Body of pancreas (tissue), 4 donors: ENCODE results near the gene FAM193B. TPM values are rescaled to one million over a fixed set of nuclear protein-coding genes. Genes with fewer than 3 reads are reported as not detected.
A peak's percentile ranks its signal among the peaks of the same experiment; 100 is the strongest.

Source experiments
- ATAC-seq: fragments of 150-250 bp; one replicate; pipeline ENCODE4 v1.9.1; 2016
- DNase-seq, 4 donors: peaks; one replicate each; pipeline ENCODE4 v3.0.0-alpha.2; 2019
- H3K27ac ChIP-seq, 4 donors: fragments of 200-600 bp; sonication (generic); 1 replicate in 3 of 4; 2 replicates in 1 of 4; pipeline versions ENCODE4 v1.5.1 to v1.6.1; 2016 to 2019; ENCODE audit warnings: mild to moderate bottlenecking in 1 of 4, mixed read lengths in 1 of 4, moderate library complexity in 1 of 4
- H3K27me3 ChIP-seq, 2 donors: fragments of 200-600 bp; sonication (generic); one replicate each; pipeline ENCODE4 v1.6.0; 2016; ENCODE audit warnings: mild to moderate bottlenecking in 1 of 2
- H3K36me3 ChIP-seq, 2 donors: fragments of 200-600 bp; sonication (generic); replicated peaks in 1 of 2; 2 replicates each; pipeline ENCODE4 v1.5.1; 2016; ENCODE audit warnings: low read depth in 2 of 2; ENCODE audit not compliant: insufficient read depth in 1 of 2
- H3K4me1 ChIP-seq: fragments of 200-600 bp; sonication (generic); one replicate; pipeline ENCODE4 v1.6.0; 2016
- H3K4me3 ChIP-seq, 2 donors: fragments of 200-600 bp; sonication (generic); 1 replicate in 1 of 2; 2 replicates in 1 of 2; pipeline ENCODE4 v1.5.1; 2016 to 2019
- H3K9me3 ChIP-seq, 3 donors: fragments of 200-600 bp; sonication (generic); 1 replicate in 2 of 3; 2 replicates in 1 of 3; pipeline ENCODE4 v1.5.1; 2016
- CTCF ChIP-seq, 7 experiments: fragments of 450-650 bp in 4 of 7; fragments of 200-600 bp in 3 of 7; sonication (generic) in 3 of 7; IDR thresholded peaks; one replicate each; pipeline ENCODE4 v1.5.1; 2016 to 2019; ENCODE audit warnings: antibody characterized with exemption in 7 of 7
- POLR2A ChIP-seq, 3 donors: fragments of 450-650 bp; IDR thresholded peaks; one replicate each; pipeline ENCODE4 v1.6.1; 2016; ENCODE audit warnings: antibody characterized with exemption in 3 of 3, mild to moderate bottlenecking in 2 of 3
- WGBS, 2 donors: methylation state at CpG; one replicate each; pipeline ENCODE4 v1.1.5; 2017; 5-methylcytosine and 5-hydroxymethylcytosine counted together
- intact Hi-C: fragments of 100-400 bp; cut with DNase I; formaldehyde crosslinking; loops from one replicate; pipeline ENCODE4 v1.15.1; 2023
- total RNA-seq, 2 donors: library from RNA; depleted of rRNA; stranded (reverse); fragments of >200 nt; gene quantifications; one replicate each; pipeline ENCODE4 v1.1.0, GENCODE V29; 2016

FAM193B gene
- total RNA-seq, 2 donors from 2014 or later, result 79.9 to 133 TPM

DNA sequence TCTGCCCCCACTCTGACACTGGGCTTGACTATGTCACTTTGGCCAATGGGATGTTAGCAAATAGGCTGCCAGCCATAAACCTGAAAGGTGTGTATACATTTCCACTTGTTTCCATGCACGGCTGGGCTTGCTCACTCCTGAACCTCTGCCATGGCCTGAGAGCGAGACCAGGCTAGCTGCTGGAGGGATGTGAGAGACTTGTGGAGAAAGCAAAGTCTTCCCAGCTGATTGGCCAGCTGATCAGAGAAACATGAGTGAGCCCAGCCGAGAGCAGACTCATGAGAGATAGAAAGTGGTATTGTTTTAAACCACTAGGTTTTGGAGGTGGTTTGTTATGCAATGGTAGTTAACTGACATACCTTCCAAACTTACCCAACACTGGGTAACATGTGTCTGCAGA lies 13.9 kb downstream of the FAM193B start:
- WGBS, 2 donors, result 49 to 67% methylated on average over 3 of the region's 3 CpGs
- Histone ChIP-seq H3K36me3 (peaks cover 0 to 6% of the 10 kb centered on the region in 2 donors), H3K27me3 (no peaks in the 10 kb centered on the region), H3K4me1 (peaks cover 46% of the 10 kb centered on the region), H3K9me3 (no peaks in the 10 kb centered on the region), H3K4me3 (no peak overlapping the region), H3K27ac (no peak overlapping the region)
- TF ChIP-seq CTCF (IDR thresholded peaks at IDR 0.05), result no peak
- TF ChIP-seq POLR2A (IDR thresholded peaks at IDR 0.05), result no peak
- ATAC-seq (no peak), DNase-seq (no peak)
- intact Hi-C loops, result no loop called here

DNA sequence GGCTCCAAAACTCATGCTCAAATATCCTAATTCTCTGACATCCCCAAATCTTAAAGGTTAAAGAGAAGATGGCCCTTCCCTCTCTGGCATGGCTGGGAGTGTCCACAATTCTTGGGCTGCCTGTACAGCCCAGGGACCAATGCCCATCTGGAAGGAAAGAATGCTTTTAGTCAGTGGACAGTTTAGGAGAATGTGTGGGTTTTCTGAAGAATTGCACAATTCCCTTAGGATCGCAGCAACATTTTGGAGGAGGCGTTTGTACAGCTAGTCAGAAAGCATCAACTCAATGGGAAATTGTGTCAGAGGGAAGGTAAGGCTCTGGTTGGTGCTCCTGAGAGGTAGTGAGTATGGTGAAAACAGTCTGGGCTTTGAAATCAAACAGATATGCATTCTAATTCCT lies 15.0 kb downstream of the FAM193B start:
- peaks cover 0 to 6% of the 10 kb centered on the region in 2 donors for H3K36me3 ChIP-seq
- H3K9me3 ChIP-seq, result no peaks in the 10 kb centered on the region
- no peak for TF ChIP-seq CTCF (IDR thresholded peaks at IDR 0.05)
- no peak for TF ChIP-seq POLR2A (IDR thresholded peaks at IDR 0.05)
- intact Hi-C loops, result no loop called here
- 78 to 93% methylated on average over 2 of the region's 2 CpGs for WGBS, 2 donors
- peak overlapping the region in 2 of 4 donors; percentile 6 to 76 for H3K27ac ChIP-seq
- H3K4me1 ChIP-seq, result peaks cover 39% of the 10 kb centered on the region
- DNase-seq (no peak), ATAC-seq (peak; percentile 20)
- H3K27me3 ChIP-seq, result no peaks in the 10 kb centered on the region
- H3K4me3 ChIP-seq, result no peak overlapping the region

DNA sequence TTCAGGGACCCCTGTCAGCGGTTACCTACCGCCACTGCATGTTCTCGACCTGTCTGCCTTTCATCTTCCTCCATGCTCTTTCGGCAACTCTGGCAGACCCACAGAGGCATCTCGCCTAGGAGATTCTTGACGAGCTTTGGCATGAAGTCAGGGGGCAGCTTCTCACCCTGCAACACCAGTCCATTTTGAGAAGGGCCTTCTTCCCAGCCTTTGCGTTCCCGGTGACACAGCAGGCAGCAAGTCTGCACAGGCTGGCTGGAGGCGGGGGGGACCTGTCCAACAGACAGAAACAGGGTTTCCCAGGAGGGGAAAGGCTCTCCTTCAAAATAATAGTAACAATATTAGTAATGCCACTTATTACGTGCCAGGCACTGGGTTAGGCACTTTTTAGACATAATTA lies 15.5 kb downstream of the FAM193B start:
- intact Hi-C loops, result no loop called here
- TF ChIP-seq POLR2A (IDR thresholded peaks at IDR 0.05) (no peak), CTCF (IDR thresholded peaks at IDR 0.05) (no peak)
- DNase-seq (no peak), ATAC-seq (no peak)
- 92% methylated on average over 10 of the region's 10 CpGs for WGBS, 2 donors
- H3K4me3 ChIP-seq, result no peak overlapping the region
- peaks cover 0 to 6% of the 10 kb centered on the region in 2 donors for H3K36me3 ChIP-seq
- no peaks in the 10 kb centered on the region for H3K9me3 ChIP-seq
- H3K4me1 ChIP-seq, result peaks cover 39% of the 10 kb centered on the region
- H3K27me3 ChIP-seq, result no peaks in the 10 kb centered on the region
- peak overlapping the region in 1 of 4 donors; percentile 76 for H3K27ac ChIP-seq

- ATAC-seq, result peak; percentile 81
- 23 to 33% methylated on average over 15 of the region's 15 CpGs for WGBS, 2 donors
- Histone ChIP-seq H3K9me3 (no peaks in the 10 kb centered on the region), H3K4me1 (peaks cover 39% of the 10 kb centered on the region), H3K27ac (peak overlapping the region; percentile 6 to 76 (median 48)), H3K27me3 (no peaks in the 10 kb centered on the region), H3K4me3 (no peak overlapping the region), H3K36me3 (peaks cover 0 to 8% of the 10 kb centered on the region in 2 donors)
- DNase-seq, result peak; percentile 37 to 57 (median 52)
- intact Hi-C loops, result no loop called here
- TF ChIP-seq CTCF (IDR thresholded peaks at IDR 0.05), result no peak
- no peak for TF ChIP-seq POLR2A (IDR thresholded peaks at IDR 0.05)
Measured at GRCh38 chr5:177537389-177538361, 16.7 kb downstream of the FAM193B start.
